GM23338 (cell line): Measurements from ENCODE around the gene KCND2. TPM values are rescaled to one million over a fixed set of nuclear protein-coding genes. Genes with fewer than 3 reads are reported as not detected.

Source experiments
- ATAC-seq: fragments of 200-7000 bp; cut with Tn5 transposase; 3 replicates; pipeline ENCODE4 v1.9.1; 2020
- DNase-seq: peaks from one replicate; pipeline ENCODE4 v3.0.0-alpha.2; 2015; ENCODE audit warnings: low spot score
- H2AFZ ChIP-seq: fragments of 200-600 bp; sonication (generic); 2 replicates; pipeline ENCODE4 v1.8.0; 2016; ENCODE audit warnings: antibody characterized with exemption, mild to moderate bottlenecking, moderate library complexity
- H3F3A ChIP-seq: fragments of 200-600 bp; sonication (generic); replicated peaks from 2 replicates; pipeline ENCODE4 v1.8.0; 2017; ENCODE audit warnings: antibody characterized with exemption, mixed run types, low read depth
- H3K27ac ChIP-seq: fragments of 200-600 bp; sonication (generic); 2 replicates; pipeline ENCODE4 v1.6.1; 2016; ENCODE audit warnings: low read depth
- H3K27me3 ChIP-seq: fragments of 200-600 bp; sonication (generic); 2 replicates; pipeline ENCODE4 v1.8.0; 2016; ENCODE audit warnings: mild to moderate bottlenecking, mixed run types, moderate library complexity; ENCODE audit not compliant: insufficient read depth
- H3K36me3 ChIP-seq: fragments of 200-600 bp; sonication (generic); 2 replicates; pipeline ENCODE4 v1.8.0; 2016; ENCODE audit warnings: mild to moderate bottlenecking; ENCODE audit not compliant: insufficient read depth
- H3K4me1 ChIP-seq: fragments of 200-600 bp; sonication (generic); 2 replicates; pipeline ENCODE4 v1.8.0; 2016; ENCODE audit warnings: mild to moderate bottlenecking, moderate library complexity; ENCODE audit not compliant: insufficient read depth
- H3K4me2 ChIP-seq: fragments of 200-600 bp; sonication (generic); 2 replicates; pipeline ENCODE4 v1.7.1; 2017; ENCODE audit warnings: mixed run types
- H3K4me3 ChIP-seq: fragments of 200-600 bp; sonication (generic); 2 replicates; pipeline ENCODE4 v1.6.1; 2016; ENCODE audit warnings: mixed run types
- H3K79me2 ChIP-seq: fragments of 200-600 bp; sonication (generic); replicated peaks from 2 replicates; pipeline ENCODE4 v1.8.0; 2017; ENCODE audit warnings: mild to moderate bottlenecking; ENCODE audit not compliant: insufficient read depth
- H3K9me2 ChIP-seq: fragments of 200-600 bp; sonication (generic); 2 replicates; pipeline ENCODE4 v1.8.0; 2017; ENCODE audit not compliant: insufficient read depth
- H4K20me1 ChIP-seq: fragments of 200-600 bp; sonication (generic); replicated peaks from 2 replicates; pipeline ENCODE4 v1.8.0; 2017; ENCODE audit warnings: mild to moderate bottlenecking; ENCODE audit not compliant: insufficient read depth
- H3K27ac Mint-ChIP-seq: 2 replicates; pipeline ENCODE4 v1.8.0; 2020; ENCODE audit warnings: inconsistent platforms, mild to moderate bottlenecking, moderate library complexity, mixed read lengths
- H3K27me3 Mint-ChIP-seq: 3 replicates; pipeline ENCODE4 v1.8.0; 2022; ENCODE audit warnings: low read depth, mild to moderate bottlenecking, moderate library complexity, mixed read lengths, inconsistent platforms; ENCODE audit not compliant: insufficient read depth, poor library complexity
- H3K36me3 Mint-ChIP-seq: 3 replicates; pipeline ENCODE4 v1.8.0; 2021; ENCODE audit warnings: low read depth, mild to moderate bottlenecking, inconsistent platforms, moderate library complexity, mixed read lengths
- H3K4me1 Mint-ChIP-seq: 3 replicates; pipeline ENCODE4 v1.8.0; 2020; ENCODE audit warnings: mild to moderate bottlenecking, inconsistent platforms, mixed read lengths
- H3K4me3 Mint-ChIP-seq: 3 replicates; pipeline ENCODE4 v1.8.0; 2021; ENCODE audit warnings: moderate library complexity, mild to moderate bottlenecking, inconsistent platforms, mixed read lengths
- H3K9me3 Mint-ChIP-seq: 3 replicates; pipeline ENCODE4 v1.8.0; 2020; ENCODE audit warnings: moderate library complexity, mild to moderate bottlenecking, inconsistent platforms, mixed read lengths
- CTCF ChIP-seq, 2 experiments: fragments of 200-600 bp in 1 of 2; sonication (generic) in 1 of 2; conservative IDR thresholded peaks; 2 replicates each; pipeline versions ENCODE4 v1.5.1 to v1.6.1; 2016 to 2017; ENCODE audit warnings: antibody characterized with exemption in 2 of 2, low read depth in 2 of 2, mild to moderate bottlenecking in 2 of 2, moderate library complexity in 1 of 2
- EZH2phosphoT487 ChIP-seq: fragments of 200-600 bp; sonication (generic); IDR thresholded peaks from one replicate; pipeline ENCODE4 v1.8.1; 2018; ENCODE audit warnings: antibody characterized with exemption; ENCODE audit not compliant: unreplicated experiment
- JUNB ChIP-seq: IDR thresholded peaks from one replicate; pipeline ENCODE4 v1.6.1; 2016; ENCODE audit warnings: antibody characterized with exemption; ENCODE audit not compliant: unreplicated experiment
- NANOG ChIP-seq: IDR thresholded peaks from 2 replicates; pipeline ENCODE4 v1.6.1; 2016; ENCODE audit warnings: antibody characterized with exemption, borderline replicate concordance
- POLR2AphosphoS5 ChIP-seq: IDR thresholded peaks from 2 replicates; pipeline ENCODE4 v1.6.1; 2016; ENCODE audit warnings: antibody characterized with exemption, low read depth
- ZNF114 ChIP-seq: fragments of 250-450 bp; sonication (Bioruptor Pico); IDR thresholded peaks from 2 replicates; pipeline ENCODE4 v1.5.0; 2020; ENCODE audit warnings: mild to moderate bottlenecking, moderate library complexity
- ZNF462 ChIP-seq: fragments of 250-450 bp; sonication (Bioruptor Pico); IDR thresholded peaks from 2 replicates; pipeline ENCODE4 v1.5.0; 2020; ENCODE audit warnings: mild to moderate bottlenecking, moderate library complexity
- polyA plus RNA-seq: library from polyadenylated mRNA; unstranded; fragments of >200 nt; fragmentation: Nextera tagmentation; extraction: Ambion mirVana; gene quantifications from 2 replicates; pipeline ENCODE4 v1.2.1, GENCODE V29; 2016
- total RNA-seq: library from RNA; depleted of rRNA; stranded (reverse); fragments of >200 nt; shearing (Covaris generic); gene quantifications from 2 replicates; pipeline ENCODE4 v1.2.3, GENCODE V29; 2014
- TF ChIP-seq, protein P1 (sequence below): IDR thresholded peaks from 2 replicates; pipeline ENCODE4 v1.6.1; 2016; ENCODE audit warnings: antibody characterized with exemption
- TF ChIP-seq, protein P2 (sequence below): IDR thresholded peaks from one replicate; pipeline ENCODE4 v1.6.1; 2018; ENCODE audit warnings: antibody characterized with exemption; ENCODE audit not compliant: unreplicated experiment

KCND2 gene
- total and polyA plus RNA-seq, 2 experiments from 2014 or later: 7.1 to 15.6 TPM

DNA sequence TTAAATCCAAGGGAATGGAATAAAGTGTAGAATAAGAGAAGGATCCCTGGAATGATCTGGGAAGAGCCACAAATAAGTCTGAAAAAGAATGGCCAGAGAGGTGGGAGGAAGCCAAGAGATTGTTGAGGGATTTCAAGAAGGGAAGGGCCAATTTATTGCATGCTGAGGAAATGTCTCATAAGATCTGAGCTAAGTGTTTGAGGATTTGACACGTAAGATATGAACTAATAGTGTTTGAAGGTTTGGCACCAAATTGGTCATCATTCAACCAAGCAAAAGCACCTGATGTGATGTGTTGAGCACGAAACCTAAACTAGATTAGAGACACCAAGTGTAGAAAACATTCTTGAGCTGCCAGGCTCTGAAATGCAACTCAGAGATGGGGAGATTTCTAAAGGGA is 487.1 kb downstream of the KCND2 start (continued):
- TF ChIP-seq ZNF462: no peak
- TF ChIP-seq NANOG: no peak
- no peak for TF ChIP-seq ZNF114
- TF ChIP-seq EZH2phosphoT487: no peak
- TF ChIP-seq JUNB: no peak
- TF ChIP-seq CTCF (conservative IDR thresholded peaks at IDR 0.05; ENCODE audit: low read depth in 2 of 2): no peak

DNA sequence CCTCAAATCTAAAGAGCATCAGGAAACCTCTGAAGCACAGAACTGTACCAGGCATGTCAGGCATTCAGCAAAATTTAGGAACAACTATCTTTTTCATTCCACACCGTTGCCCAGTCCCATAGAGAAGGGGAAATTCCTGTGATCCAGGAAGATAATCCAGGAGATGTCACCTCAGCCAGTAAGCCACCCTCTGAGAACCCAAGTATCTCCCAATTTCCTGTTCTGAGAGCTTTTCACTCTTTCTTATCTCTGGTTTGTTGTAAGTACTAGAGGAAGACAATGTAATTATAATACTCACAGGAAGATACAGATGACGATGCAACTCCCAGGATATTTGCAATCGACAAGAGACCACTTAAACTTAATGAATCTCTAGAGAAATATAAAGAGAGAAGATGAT is 487.9 kb downstream of the KCND2 start:
- Mint-ChIP-seq H3K27me3 (no peaks in the 10 kb centered on the region), H3K27ac (no peak overlapping the region), H3K4me3 (no peak overlapping the region), H3K4me1 (peaks cover 8% of the 10 kb centered on the region), H3K9me3 (no peaks in the 10 kb centered on the region), H3K36me3 (no peaks in the 10 kb centered on the region)
- 0 out of 2 replicates have a peak, but pooled peaks cover 14% of the 10 kb centered on the region for H3K9me2 ChIP-seq
- H3K4me3 ChIP-seq: no peak overlapping the region
- no peaks in the 10 kb centered on the region for H3K36me3 ChIP-seq
- no peaks in the 10 kb centered on the region for H3F3A ChIP-seq
- 0 out of 2 replicates have a peak overlapping the region, but pooled peaks have one; percentile 2 for H2AFZ ChIP-seq
- no peaks in the 10 kb centered on the region for H3K4me1 ChIP-seq
- H3K79me2 ChIP-seq: no peaks in the 10 kb centered on the region
- no peak for ATAC-seq
- no peaks in the 10 kb centered on the region for H4K20me1 ChIP-seq
- no peak overlapping the region for H3K4me2 ChIP-seq
- no peak overlapping the region; the same call in 1 of the 2 replicates for H3K27ac ChIP-seq
- no peak for DNase-seq
- no peaks in the 10 kb centered on the region for H3K27me3 ChIP-seq
- TF ChIP-seq CTCF (conservative IDR thresholded peaks at IDR 0.05; ENCODE audit: low read depth in 2 of 2): no peak
- TF ChIP-seq POLR2AphosphoS5: no peak
- TF ChIP-seq, protein P1, sequence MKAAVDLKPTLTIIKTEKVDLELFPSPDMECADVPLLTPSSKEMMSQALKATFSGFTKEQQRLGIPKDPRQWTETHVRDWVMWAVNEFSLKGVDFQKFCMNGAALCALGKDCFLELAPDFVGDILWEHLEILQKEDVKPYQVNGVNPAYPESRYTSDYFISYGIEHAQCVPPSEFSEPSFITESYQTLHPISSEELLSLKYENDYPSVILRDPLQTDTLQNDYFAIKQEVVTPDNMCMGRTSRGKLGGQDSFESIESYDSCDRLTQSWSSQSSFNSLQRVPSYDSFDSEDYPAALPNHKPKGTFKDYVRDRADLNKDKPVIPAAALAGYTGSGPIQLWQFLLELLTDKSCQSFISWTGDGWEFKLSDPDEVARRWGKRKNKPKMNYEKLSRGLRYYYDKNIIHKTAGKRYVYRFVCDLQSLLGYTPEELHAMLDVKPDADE: no peak
- TF ChIP-seq EZH2phosphoT487: no peak
- no peak for TF ChIP-seq ZNF114
- TF ChIP-seq, protein P2, sequence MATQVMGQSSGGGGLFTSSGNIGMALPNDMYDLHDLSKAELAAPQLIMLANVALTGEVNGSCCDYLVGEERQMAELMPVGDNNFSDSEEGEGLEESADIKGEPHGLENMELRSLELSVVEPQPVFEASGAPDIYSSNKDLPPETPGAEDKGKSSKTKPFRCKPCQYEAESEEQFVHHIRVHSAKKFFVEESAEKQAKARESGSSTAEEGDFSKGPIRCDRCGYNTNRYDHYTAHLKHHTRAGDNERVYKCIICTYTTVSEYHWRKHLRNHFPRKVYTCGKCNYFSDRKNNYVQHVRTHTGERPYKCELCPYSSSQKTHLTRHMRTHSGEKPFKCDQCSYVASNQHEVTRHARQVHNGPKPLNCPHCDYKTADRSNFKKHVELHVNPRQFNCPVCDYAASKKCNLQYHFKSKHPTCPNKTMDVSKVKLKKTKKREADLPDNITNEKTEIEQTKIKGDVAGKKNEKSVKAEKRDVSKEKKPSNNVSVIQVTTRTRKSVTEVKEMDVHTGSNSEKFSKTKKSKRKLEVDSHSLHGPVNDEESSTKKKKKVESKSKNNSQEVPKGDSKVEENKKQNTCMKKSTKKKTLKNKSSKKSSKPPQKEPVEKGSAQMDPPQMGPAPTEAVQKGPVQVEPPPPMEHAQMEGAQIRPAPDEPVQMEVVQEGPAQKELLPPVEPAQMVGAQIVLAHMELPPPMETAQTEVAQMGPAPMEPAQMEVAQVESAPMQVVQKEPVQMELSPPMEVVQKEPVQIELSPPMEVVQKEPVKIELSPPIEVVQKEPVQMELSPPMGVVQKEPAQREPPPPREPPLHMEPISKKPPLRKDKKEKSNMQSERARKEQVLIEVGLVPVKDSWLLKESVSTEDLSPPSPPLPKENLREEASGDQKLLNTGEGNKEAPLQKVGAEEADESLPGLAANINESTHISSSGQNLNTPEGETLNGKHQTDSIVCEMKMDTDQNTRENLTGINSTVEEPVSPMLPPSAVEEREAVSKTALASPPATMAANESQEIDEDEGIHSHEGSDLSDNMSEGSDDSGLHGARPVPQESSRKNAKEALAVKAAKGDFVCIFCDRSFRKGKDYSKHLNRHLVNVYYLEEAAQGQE: no peak
